NCI-H1930 (cell line): ENCODE data around the gene IQCK.
"Not testable (repeated sequence)": the region's sequence is repeated elsewhere in the genome, so short reads cannot be mapped to it uniquely, and the experiment has no call there.

Experiments used
- DNase-seq, 2 experiments: peaks; one replicate each; lab custom pipeline; 2025; lab: John Stamatoyannopoulos, UW

Gene IQCK

GRCh38 chr16:19757762-19758595, 39.9 kb downstream of the IQCK start:
- DNase-seq: peak in 1 of 2 experiments; percentile 67

DNA sequence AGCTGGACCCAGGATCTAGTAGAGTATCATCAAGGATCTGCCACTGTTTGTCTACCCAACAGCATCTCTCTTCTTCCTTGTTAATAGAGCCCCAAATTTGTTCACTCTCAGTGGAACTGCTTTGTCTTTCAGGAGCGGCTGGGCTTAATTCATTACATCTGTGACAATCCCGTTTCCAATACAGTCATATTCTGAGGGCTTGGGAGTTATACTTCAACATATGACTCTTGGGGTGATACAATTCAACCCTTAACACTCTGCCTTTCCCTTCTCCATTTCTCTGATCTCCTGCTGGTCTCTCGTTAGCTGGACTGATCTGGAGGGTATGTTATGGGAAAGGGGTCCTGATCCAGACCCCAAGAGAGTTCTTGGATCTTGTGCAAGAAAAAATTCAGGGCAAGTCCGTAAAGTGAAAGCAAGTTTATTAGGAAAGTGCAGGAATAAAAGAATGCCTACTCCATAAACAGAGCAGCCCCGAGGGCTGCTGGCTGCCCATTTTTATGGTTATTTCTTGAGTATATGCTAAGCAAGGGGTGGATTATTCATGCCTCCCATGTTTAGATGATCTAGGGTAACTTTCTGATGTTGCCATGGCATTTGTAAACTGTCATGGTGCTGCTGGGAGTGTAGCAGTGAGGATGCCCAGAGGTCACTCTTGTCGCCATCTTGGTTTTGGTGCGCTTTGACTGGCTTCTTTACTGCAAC, 42.4 kb downstream of the IQCK start:
- DNase-seq: no peak

DNA sequence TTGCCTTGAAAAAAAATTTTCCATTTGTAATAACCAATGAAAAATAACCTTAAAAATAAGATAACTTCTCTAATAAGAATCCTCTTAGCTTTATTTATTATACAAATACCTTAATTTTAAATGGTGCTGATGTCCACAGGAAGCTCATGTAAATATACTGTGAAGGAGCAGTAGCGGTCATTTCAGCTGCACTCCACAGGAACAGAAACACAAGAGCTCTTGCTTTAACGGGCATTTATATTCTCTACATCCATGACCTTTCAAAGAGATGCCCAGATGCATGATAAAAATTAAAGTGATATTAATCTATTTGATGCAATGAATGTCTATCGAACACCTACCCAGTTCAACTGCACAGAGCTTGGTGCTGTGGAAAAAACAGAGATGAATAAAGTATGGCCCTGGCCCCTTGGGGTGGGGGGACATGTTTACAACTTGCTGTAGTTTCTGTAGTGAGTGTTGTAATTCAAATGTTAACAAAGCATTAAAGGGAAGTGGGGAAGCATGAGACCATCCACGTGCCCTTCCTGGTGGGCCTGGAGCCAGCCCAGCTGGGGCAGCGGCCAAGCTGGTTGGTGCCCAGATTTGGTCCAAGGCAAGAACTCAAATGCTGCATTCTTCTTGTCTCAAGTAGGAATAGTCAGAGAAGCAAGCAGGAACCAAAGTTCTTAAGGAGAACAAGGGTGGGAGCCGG, 47.9 kb downstream of the IQCK start:
- DNase-seq: no peak

GRCh38 chr16:19766554-19766884, 48.4 kb downstream of the IQCK start:
- no peak for DNase-seq

- DNase-seq: no peak
These were observed 48.9 kb downstream of the IQCK start for GRCh38 chr16:19766988-19767387.

DNA sequence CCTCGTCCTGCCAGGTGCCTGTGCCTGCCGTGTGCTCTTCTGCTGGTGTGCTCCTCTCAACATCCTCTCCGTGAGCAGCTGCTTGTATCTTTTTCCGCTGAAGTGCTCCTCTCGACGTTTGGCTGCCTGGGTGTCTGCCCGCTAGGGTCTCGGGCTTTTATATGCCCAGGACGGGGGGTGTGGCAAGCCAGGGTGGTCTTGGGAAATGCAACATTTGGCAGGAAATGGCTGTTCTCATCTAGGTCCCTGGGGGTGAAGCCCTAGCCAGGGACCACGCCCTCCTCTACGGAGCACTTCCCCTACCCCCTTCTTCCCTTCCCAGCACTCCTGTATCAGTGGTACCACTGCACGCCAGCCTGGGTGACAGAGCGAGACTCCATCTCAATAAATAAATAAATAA, 49.4 kb downstream of the IQCK start:
- DNase-seq: no peak

DNA sequence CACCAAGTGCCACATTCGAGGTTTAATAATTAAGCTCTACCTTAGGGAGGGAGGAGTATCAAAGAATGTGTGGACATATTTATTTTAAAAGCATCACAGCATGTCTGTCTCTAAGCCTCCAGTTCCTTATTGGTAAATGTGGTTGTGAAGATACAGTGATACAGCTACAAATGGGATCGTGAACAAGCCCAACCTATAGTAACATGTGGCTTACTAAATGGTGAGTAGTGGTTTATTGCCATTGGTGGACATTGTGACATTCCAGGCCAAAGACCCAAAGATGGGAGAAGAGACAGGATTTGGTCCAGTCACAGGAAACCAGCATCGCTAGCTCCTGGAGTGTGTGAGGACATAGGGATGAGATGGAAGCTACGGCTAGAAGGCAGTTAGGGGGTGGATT, 51.2 kb downstream of the IQCK start:
- no peak for DNase-seq

- no peak for DNase-seq
These were observed 53.0 kb downstream of the IQCK start for GRCh38 chr16:19771040-19771439.

DNA sequence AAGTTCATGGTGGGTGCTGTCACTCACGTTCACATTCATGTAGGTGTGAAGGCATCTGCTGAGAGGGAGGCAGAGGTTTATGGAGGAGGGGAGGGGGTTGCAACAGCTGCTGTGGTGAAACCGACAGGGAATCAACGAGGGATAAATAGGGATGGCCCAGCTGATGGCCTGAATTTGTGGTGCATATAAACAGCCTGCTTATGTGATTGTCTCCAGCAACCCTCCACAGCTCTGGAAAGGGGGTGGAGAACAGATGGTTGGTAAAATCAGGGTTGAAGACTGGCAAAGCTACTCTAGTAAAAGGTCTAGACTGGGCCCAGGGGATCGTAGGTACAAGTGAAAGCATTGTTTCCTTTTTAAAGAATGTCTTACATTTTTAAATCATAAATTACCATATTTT, 53.7 kb downstream of the IQCK start:
- no peak for DNase-seq

DNA sequence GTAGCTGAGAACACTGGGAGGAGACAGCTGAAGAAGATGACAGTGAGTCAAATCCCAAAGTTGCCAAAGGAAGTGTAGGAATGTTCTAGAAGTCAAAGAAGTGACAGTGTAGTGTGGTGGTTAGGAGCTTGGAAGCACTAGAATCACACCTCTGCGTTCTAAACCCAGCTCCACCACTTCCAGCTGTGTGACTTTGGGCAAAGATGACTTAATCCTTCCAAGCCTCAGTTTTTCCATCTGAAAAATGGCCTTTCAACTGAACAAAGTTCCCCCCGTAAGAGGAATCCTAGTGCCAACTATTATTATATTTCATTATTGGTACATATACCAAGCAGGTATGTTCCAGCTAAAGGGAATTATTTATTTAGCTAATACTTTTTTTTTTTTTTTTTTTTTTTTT, 56.0 kb downstream of the IQCK start:
- DNase-seq: no peak

DNA sequence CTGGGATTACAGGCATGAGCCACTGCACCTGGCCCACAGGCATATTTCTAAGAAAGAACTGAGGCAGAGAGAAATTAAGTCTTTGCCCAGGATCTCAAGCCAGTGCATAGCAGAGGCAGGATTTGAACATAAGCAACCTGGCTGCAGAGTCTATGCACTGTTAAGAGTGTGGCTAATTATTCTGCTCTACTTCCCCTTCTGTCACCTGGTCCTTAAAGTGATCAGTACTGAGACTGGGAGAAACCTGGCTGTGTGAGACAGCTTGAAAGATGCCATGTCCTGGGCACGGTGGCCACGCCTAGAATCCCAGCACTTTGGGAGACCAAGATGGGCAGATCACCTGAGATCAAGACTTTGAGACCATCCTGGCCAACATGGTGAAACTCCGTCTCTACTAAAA, 58.1 kb downstream of the IQCK start:
- DNase-seq: no peak

- DNase-seq: no peak
These were observed 58.5 kb downstream of the IQCK start for GRCh38 chr16:19776565-19776964.

DNA sequence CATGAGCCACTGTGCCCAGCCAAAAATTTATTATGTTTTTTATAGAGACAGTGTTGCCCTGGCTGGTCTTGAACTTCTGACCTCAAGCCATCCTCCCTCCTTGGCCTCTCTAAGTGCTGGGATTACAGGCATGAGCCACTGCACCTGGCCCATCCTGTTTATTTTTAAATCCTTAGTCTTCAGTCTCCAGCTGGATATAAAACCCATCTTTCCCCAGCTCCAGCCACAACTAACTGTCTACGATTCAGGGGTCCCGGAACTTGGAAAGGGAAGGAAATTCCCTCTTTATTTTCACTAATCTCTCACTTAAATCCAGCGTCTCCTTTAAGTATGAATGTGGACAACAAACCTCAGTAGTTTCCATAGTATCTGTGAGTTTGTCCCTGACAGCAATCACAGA, 62.2 kb downstream of the IQCK start:
- no peak for DNase-seq

DNA sequence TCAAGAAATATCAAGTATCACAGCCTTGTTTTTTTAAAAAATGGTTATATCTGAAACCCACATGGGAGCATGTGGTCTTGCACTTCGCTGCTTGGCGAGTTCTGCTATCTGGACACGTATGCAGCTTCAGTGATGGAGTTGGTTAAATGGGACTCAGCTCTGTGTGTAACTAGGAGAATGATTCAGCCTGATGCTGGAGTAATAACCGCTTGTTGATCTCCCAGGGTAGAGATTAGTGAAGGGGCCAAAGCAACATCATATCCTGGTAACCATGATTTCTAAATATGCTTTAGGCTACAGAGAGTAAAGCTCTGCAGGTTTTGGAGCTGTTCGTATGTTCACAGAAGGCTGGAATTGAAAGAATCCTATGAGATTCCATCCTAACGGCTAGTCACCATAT, 63.2 kb downstream of the IQCK start:
- no peak for DNase-seq

DNA sequence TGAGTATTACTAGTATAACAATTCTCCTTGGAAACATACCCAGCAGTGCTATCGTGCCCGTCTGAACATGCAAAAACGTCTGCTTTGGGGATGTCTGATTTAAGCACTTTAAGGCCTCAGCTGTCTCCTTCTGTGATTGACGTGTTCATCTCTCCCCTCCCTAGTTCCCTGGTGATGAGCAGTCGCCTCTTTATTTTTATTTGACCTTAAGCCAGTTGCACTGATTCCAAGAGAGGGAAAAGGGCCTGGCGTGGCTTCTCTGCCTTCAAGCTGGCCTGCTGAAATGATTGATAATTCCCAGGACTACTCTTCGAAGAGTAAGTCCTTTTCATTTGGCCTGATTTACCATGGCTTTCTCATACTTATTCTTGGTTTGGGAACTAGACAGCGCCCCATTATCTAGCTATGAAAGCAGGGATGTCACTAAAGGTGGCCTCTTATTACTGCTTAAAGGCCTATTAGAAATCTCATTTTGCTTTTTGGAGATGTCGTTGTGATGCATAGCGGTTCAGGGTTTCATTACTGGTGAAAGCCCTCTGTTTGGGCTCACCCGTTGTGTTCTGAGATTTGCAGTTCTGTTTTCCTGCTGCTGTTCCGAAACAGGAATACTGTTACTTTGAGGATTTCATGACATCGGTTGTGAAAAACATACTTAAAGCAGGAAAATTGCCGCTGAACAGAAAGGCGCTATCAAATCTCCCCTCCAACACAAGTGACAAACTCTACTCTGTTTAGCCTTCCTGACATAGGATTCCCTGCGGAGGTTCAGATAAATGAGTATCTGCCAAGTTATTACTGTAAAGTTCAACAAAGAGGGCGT, 65.5 kb downstream of the IQCK start:
- no peak for DNase-seq

DNA sequence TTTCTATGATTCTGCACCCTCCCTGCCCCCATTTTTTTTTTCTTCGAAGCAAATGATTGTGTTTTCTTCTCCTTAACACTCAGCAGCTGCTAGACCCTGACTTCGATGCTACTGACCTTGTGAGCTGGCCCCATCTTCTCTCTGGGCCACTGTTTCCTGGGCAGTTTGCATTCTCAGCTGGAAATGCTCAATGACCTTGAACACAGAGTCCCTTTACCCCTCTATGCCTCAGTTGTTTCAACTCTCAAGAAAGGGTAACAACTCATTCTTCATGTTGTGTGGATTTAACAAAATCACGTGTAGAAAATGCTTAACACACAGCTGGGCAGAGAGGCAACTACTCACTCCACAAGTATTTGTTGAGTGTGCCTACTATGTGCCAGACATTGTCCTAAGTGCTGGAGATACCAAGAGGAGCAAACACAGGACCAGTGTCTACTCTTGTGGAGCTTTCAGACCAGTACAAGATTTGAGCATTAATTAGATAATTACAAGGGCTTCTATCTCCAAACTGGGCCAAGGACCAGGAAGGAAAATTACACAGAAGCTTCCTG, 66.2 kb downstream of the IQCK start:
- DNase-seq: no peak

DNA sequence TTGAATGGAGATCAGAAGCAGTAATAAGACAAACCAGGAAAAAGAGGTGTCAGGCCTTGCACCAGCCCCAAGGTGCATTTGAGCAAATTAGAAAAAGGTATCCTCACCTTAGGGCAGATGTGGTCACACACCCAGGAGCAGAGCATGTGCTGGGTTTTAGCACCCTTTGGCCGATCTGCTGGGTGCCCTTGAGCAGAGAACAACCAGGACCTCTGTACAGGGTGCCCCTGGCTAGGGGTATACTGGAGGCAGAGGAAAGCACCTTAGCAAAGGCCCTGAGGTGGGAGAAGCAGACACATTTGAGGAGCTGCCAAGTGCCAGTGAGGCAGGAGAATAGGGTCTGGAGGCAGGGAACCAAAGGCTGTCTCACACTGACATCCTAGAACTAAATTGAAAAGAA, 67.0 kb downstream of the IQCK start:
- DNase-seq: no peak

- DNase-seq: no peak
These were observed 67.5 kb downstream of the IQCK start for GRCh38 chr16:19785512-19786130.

GRCh38 chr16:19801369-19801768, 83.3 kb downstream of the IQCK start:
- DNase-seq: not testable (repeated sequence)

- DNase-seq: not testable (repeated sequence)
These were observed 83.8 kb downstream of the IQCK start for GRCh38 chr16:19801824-19802223.

GRCh38 chr16:19802612-19803011, 84.5 kb downstream of the IQCK start:
- no peak for DNase-seq
